IMR-90 (cell line): ENCODE results near the gene FOXD3. TPM values are rescaled to one million over a fixed set of nuclear protein-coding genes. Genes with fewer than 3 reads are reported as not detected.

ENCODE experiments used
- ATAC-seq: fragments of 200-7000 bp; cut with Tn5 transposase; 2 replicates; pipeline ENCODE4 v1.9.1; 2020; ENCODE audit warnings: low read depth, mild to moderate bottlenecking, moderate library complexity
- BruUV-seq: library from RNA; stranded (reverse); fragments of 400-500 nt; replicated peaks from 2 replicates; lab custom pipeline; 2021; lab: Mats Ljungman, UMichigan
- CTCF ChIA-PET: fragments of 300-600 bp; formaldehyde crosslinking; extraction: SDS; loops from one replicate; lab custom pipeline; 2021; ENCODE audit warnings: antibody characterized with exemption; lab: Yijun Ruan, JAX
- POLR2A ChIA-PET: fragments of 300-600 bp; sonication (Branson Sonifier 250); formaldehyde crosslinking; loops from one replicate; lab custom pipeline; 2022; ENCODE audit warnings: antibody characterized with exemption; ENCODE audit not compliant: unreplicated experiment; lab: Charles Lee
- DNase-seq: peaks from one replicate; pipeline ENCODE4 v3.0.0; 2013
- H2AFZ ChIP-seq: replicated peaks from 2 replicates; pipeline ENCODE3; 2013; ENCODE audit warnings: low read length, mild to moderate bottlenecking; ENCODE audit not compliant: poor library complexity
- H2AK5ac ChIP-seq: 2 replicates; pipeline ENCODE4 v1.6.1; 2013; ENCODE audit warnings: low read depth, low read length, inconsistent platforms
- H2AK9ac ChIP-seq: replicated peaks from 2 replicates; pipeline ENCODE3; 2013; ENCODE audit warnings: mild to moderate bottlenecking, low read depth, low read length, moderate library complexity; ENCODE audit not compliant: poor library complexity
- H2BK120ac ChIP-seq: 2 replicates; pipeline ENCODE4 v1.6.1; 2013; ENCODE audit warnings: low read depth, low read length, inconsistent platforms
- H2BK15ac ChIP-seq: 3 replicates; pipeline ENCODE4 v1.6.1; 2013; ENCODE audit warnings: low read depth, low read length, inconsistent platforms
- H2BK20ac ChIP-seq: 2 replicates; pipeline ENCODE4 v1.6.1; 2013; ENCODE audit warnings: low read depth, mild to moderate bottlenecking, inconsistent platforms, low read length, moderate library complexity
- H2BK5ac ChIP-seq: 2 replicates; pipeline ENCODE4 v1.6.1; 2013; ENCODE audit warnings: mild to moderate bottlenecking, low read depth, low read length, inconsistent platforms; ENCODE audit not compliant: poor library complexity, severe bottlenecking
- H3K14ac ChIP-seq: replicated peaks from 2 replicates; pipeline ENCODE4 v1.6.1; 2013; ENCODE audit warnings: low read depth, low read length, inconsistent platforms
- H3K18ac ChIP-seq: 2 replicates; pipeline ENCODE4 v1.6.1; 2013; ENCODE audit warnings: low read depth, low read length, control low read depth
- H3K23ac ChIP-seq: 2 replicates; pipeline ENCODE4 v1.6.1; 2013; ENCODE audit warnings: low read depth, low read length, inconsistent platforms
- H3K27ac ChIP-seq: 2 replicates; pipeline ENCODE4 v1.5.1; 2013; ENCODE audit warnings: mild to moderate bottlenecking, control low read depth, low read length; ENCODE audit not compliant: insufficient read depth
- H3K27me3 ChIP-seq: 2 replicates; pipeline ENCODE4 v1.6.1; 2013; ENCODE audit warnings: low read length; ENCODE audit not compliant: control insufficient read depth, insufficient read depth
- H3K36me3 ChIP-seq: 2 replicates; pipeline ENCODE4 v1.6.1; 2013; ENCODE audit warnings: low read length, mixed read lengths; ENCODE audit not compliant: control insufficient read depth, insufficient read depth
- H3K4ac ChIP-seq: 2 replicates; pipeline ENCODE4 v1.6.1; 2013; ENCODE audit warnings: low read depth, low read length, inconsistent platforms
- H3K4me1 ChIP-seq: 2 replicates; pipeline ENCODE4 v1.6.1; 2013; ENCODE audit warnings: low read length, mixed read lengths; ENCODE audit not compliant: control insufficient read depth, insufficient read depth
- H3K4me2 ChIP-seq: 2 replicates; pipeline ENCODE4 v1.6.1; 2013; ENCODE audit warnings: low read depth, mild to moderate bottlenecking, control low read depth, low read length, moderate library complexity
- H3K4me3 ChIP-seq: 2 replicates; pipeline ENCODE4 v1.5.1; 2013; ENCODE audit warnings: low read depth, mild to moderate bottlenecking, control low read depth, low read length, moderate library complexity; ENCODE audit not compliant: insufficient read depth
- H3K56ac ChIP-seq: 2 replicates; pipeline ENCODE4 v1.6.1; 2013; ENCODE audit warnings: low read length, inconsistent platforms; ENCODE audit not compliant: insufficient read depth; ENCODE audit errors: extremely low read depth
- H3K79me1 ChIP-seq, 2 experiments: 2 replicates each; pipeline ENCODE4 v1.6.1; 2013; ENCODE audit warnings: low read length in 2 of 2, inconsistent platforms in 1 of 2, low read depth in 1 of 2
- H3K9ac ChIP-seq: 2 replicates; pipeline ENCODE4 v1.6.1; 2013; ENCODE audit warnings: low read depth, low read length, control low read depth
- H3K9me1 ChIP-seq: 2 replicates; pipeline ENCODE4 v1.6.1; 2013; ENCODE audit warnings: low read length, inconsistent platforms; ENCODE audit not compliant: insufficient read depth
- H3K9me3 ChIP-seq: 2 replicates; pipeline ENCODE4 v1.6.1; 2013; ENCODE audit warnings: low read length; ENCODE audit not compliant: control insufficient read depth, insufficient read depth
- H4K20me1 ChIP-seq: 2 replicates; pipeline ENCODE4 v1.6.1; 2013; ENCODE audit warnings: low read length, inconsistent platforms; ENCODE audit not compliant: insufficient read depth
- H4K5ac ChIP-seq: 2 replicates; pipeline ENCODE4 v1.6.1; 2013; ENCODE audit warnings: mild to moderate bottlenecking, low read depth, low read length, control low read depth
- H4K8ac ChIP-seq, 2 experiments: 2 replicates each; pipeline ENCODE4 v1.6.1; 2013; ENCODE audit warnings: low read depth in 2 of 2, low read length in 2 of 2, control low read depth in 1 of 2, inconsistent platforms in 1 of 2
- H4K91ac ChIP-seq: 2 replicates; pipeline ENCODE4 v1.6.1; 2013; ENCODE audit warnings: low read depth, low read length, inconsistent platforms; ENCODE audit not compliant: insufficient read depth
- CEBPB ChIP-seq: IDR thresholded peaks from 2 replicates; pipeline ENCODE4 v1.6.1; 2012; ENCODE audit warnings: low read depth, low read length, improper control_type of control experiment
- CTCF ChIP-seq: conservative IDR thresholded peaks from 2 replicates; pipeline ENCODE4 v1.5.1; 2012; ENCODE audit warnings: mild to moderate bottlenecking, low read depth, low read length, improper control_type of control experiment
- FOS ChIP-seq: fragments of 150-350 bp; IDR thresholded peaks from 2 replicates; pipeline ENCODE4 v1.6.1; 2016; ENCODE audit warnings: low read depth, low read length
- MAZ ChIP-seq: IDR thresholded peaks from 2 replicates; pipeline ENCODE4 v1.6.1; 2012; ENCODE audit warnings: low read depth, mild to moderate bottlenecking, low read length, improper control_type of control experiment, moderate library complexity, borderline replicate concordance
- MXI1 ChIP-seq: IDR thresholded peaks from 2 replicates; pipeline ENCODE4 v1.6.1; 2012; ENCODE audit warnings: low read depth, mild to moderate bottlenecking, low read length, moderate library complexity, borderline replicate concordance
- NFE2L2 ChIP-seq: fragments of 150-350 bp; IDR thresholded peaks from 2 replicates; pipeline ENCODE4 v1.6.1; 2016; ENCODE audit warnings: low read depth, mild to moderate bottlenecking, low read length
- RCOR1 ChIP-seq: IDR thresholded peaks from 2 replicates; pipeline ENCODE4 v1.6.1; 2012; ENCODE audit warnings: mild to moderate bottlenecking, low read length, improper control_type of control experiment; ENCODE audit not compliant: insufficient replicate concordance
- SMC3 ChIP-seq: fragments of 150-350 bp; IDR thresholded peaks from 2 replicates; pipeline ENCODE4 v1.6.1; 2016; ENCODE audit warnings: low read depth, mild to moderate bottlenecking, antibody characterized with exemption, low read length, moderate library complexity
- WGBS, 2 experiments: methylation state at CpG; one replicate each; pipeline versions ENCODE4 v1.1.5 to v1.1.7; 2013; ENCODE audit warnings: missing lambda C conversion rate in 2 of 2; ENCODE audit not compliant: insufficient read length in 1 of 2; ENCODE audit errors: extremely low coverage in 2 of 2; 5-methylcytosine and 5-hydroxymethylcytosine counted together
- dilution Hi-C: fragments of 300-500 bp; cut with HindIII; formaldehyde crosslinking; loops from one replicate; pipeline ENCODE4 v1.14.3; 2018; ENCODE audit warnings: low sequenced_read_pairs; ENCODE audit not compliant: unreplicated experiment
- in situ Hi-C: fragments of 300-500 bp; cut with MboI; formaldehyde crosslinking; loops from 3 replicates; pipeline ENCODE4 v1.14.3; 2019; ENCODE audit warnings: low sequenced_read_pairs, inconsistent platforms, mixed read lengths
- intact Hi-C: fragments of 100-400 bp; cut with micrococcal nuclease; formaldehyde crosslinking; loops from 2 replicates; pipeline ENCODE4 v1.10.0; 2022
- polyA plus RNA-seq, 3 experiments: library from polyadenylated mRNA; depleted of rRNA; stranded (reverse); fragments of >200 nt; gene quantifications; 2 replicates each; pipeline ENCODE4 v1.2.3, GENCODE V29; 2012; ENCODE audit warnings: low replicate concordance in 1 of 3
- total RNA-seq: library from RNA; depleted of rRNA; stranded (reverse); fragments of >200 nt; gene quantifications from 2 replicates; pipeline ENCODE4 v1.2.3, GENCODE V29; 2012

FOXD3 gene
- total and polyA plus RNA-seq, 2 of the 4 experiments (the other 2 are of a cell fraction), result not detected

GRCh38 chr1:63323865-63324778, 1.8 kb downstream of the FOXD3 start:
- ATAC-seq (no peak), DNase-seq (no peak)
- H3K14ac ChIP-seq, result no peak overlapping the region
- H3K9me1 ChIP-seq, result no peaks in the 10 kb centered on the region
- no peak overlapping the region for H3K4me2 ChIP-seq
- no peaks in the 10 kb centered on the region for H4K20me1 ChIP-seq
- no TSS peak for BruUV-seq
- H2BK20ac ChIP-seq, result no peak overlapping the region
- no peak overlapping the region for H3K4ac ChIP-seq
- H3K9ac ChIP-seq, result no peak overlapping the region
- no peak overlapping the region for H4K8ac ChIP-seq
- no peaks in the 10 kb centered on the region; the same call in 1 of the 2 replicates for H3K4me1 ChIP-seq
- ChIA-PET CTCF (interaction anchor here (0.5 kb wide), 1 partner anchor 144 kb away, joined by 3 read pairs; no protein-coding TSS in a partner anchor), POLR2A (interaction anchor here (0.6 kb wide), 1 partner anchor 1227 kb away, joined by 3 read pairs; no protein-coding TSS in a partner anchor)
- H2BK5ac ChIP-seq, result no peak overlapping the region
- WGBS, 2 experiments, result 4% methylated on average over 62 of the region's 114 CpGs; no CpG with 5 or more reads in 1 of the 2 experiments
- no peak overlapping the region for H2BK120ac ChIP-seq
- H3K56ac ChIP-seq, result no peak overlapping the region
- TF ChIP-seq CTCF, result no peak
- TF ChIP-seq RCOR1, result no peak
- TF ChIP-seq SMC3, result no peak
- TF ChIP-seq CEBPB, result no peak
- no peak for TF ChIP-seq MAZ
- TF ChIP-seq NFE2L2, result no peak
- no peak for TF ChIP-seq FOS
- TF ChIP-seq MXI1, result no peak
- H2AK5ac ChIP-seq, result no peak overlapping the region
- H3K27me3 ChIP-seq, result peaks cover 89% of the 10 kb centered on the region
- no peaks in the 10 kb centered on the region for H3K79me1 ChIP-seq
- H3K36me3 ChIP-seq, result no peaks in the 10 kb centered on the region
- H3K4me3 ChIP-seq, result no peak overlapping the region
- H2BK15ac ChIP-seq, result no peak overlapping the region
- no peak overlapping the region for H2AK9ac ChIP-seq
- peaks cover 23% of the 10 kb centered on the region for H3K9me3 ChIP-seq
- dilution Hi-C loops (no loop called here), intact Hi-C loops (no loop called here), in situ Hi-C loops (loop anchor here (10.0 to 25.0 kb wide), 3 partner anchors 131 to 938 kb away; partner anchors contain the start of genes EFCAB7 and ITGB3BP)
- H4K91ac ChIP-seq, result no peak overlapping the region
- H3K23ac ChIP-seq, result no peak overlapping the region
- H3K27ac ChIP-seq, result no peak overlapping the region
- H4K5ac ChIP-seq, result no peak overlapping the region
- H3K18ac ChIP-seq, result no peak overlapping the region
- H2AFZ ChIP-seq, result peak overlapping the region; percentile 60
